Left renal pelvis (tissue), 4 donors: Measurements from ENCODE around the gene MAPT. TPM values are rescaled to one million over a fixed set of nuclear protein-coding genes. Genes with fewer than 3 reads are reported as not detected.

Source experiments
- DNase-seq, 4 donors: peaks; one replicate each; pipeline ENCODE4 v3.0.0-alpha.2; 2013; ENCODE audit warnings: low read depth in 4 of 4, low spot score in 3 of 4
- polyA plus RNA-seq, 4 donors: library from polyadenylated mRNA; unstranded; fragments of 120-200 nt; gene quantifications; one replicate each; pipeline ENCODE4 v1.2.1, GENCODE V29; 2013; ENCODE audit not compliant: insufficient read length in 4 of 4

Gene MAPT
- polyA plus RNA-seq, 4 donors, result 7.2 to 11.2 (median 8.2) TPM

GRCh38 chr17:46042246-46042645 is 147.9 kb downstream of the MAPT start:
- DNase-seq, result no peak

- no peak for DNase-seq
These were observed 148.6 kb downstream of the MAPT start for GRCh38 chr17:46042925-46043324.

GRCh38 chr17:46043606-46044005 is 149.3 kb downstream of the MAPT start:
- DNase-seq, result no peak

- peak; percentile 63 to 75 (median 66) for DNase-seq
These were observed 150.1 kb downstream of the MAPT start for GRCh38 chr17:46044286-46044928.

GRCh38 chr17:46044989-46045388 is 150.6 kb downstream of the MAPT start:
- DNase-seq, result no peak

GRCh38 chr17:46045639-46046038 is 151.3 kb downstream of the MAPT start:
- DNase-seq, result no peak

GRCh38 chr17:46046957-46047356 is 152.6 kb downstream of the MAPT start:
- no peak for DNase-seq

GRCh38 chr17:46047398-46047797 is 153.0 kb downstream of the MAPT start:
- DNase-seq, result no peak

GRCh38 chr17:46047856-46048255 is 153.5 kb downstream of the MAPT start:
- DNase-seq, result no peak

- no peak for DNase-seq
These were observed 155.3 kb downstream of the MAPT start for GRCh38 chr17:46049656-46050055.

- DNase-seq, result no peak
These were observed 159.7 kb downstream of the MAPT start for GRCh38 chr17:46053911-46054534.

GRCh38 chr17:46056800-46057304 is 162.5 kb downstream of the MAPT start:
- no peak for DNase-seq

- DNase-seq, result no peak
These were observed 163.0 kb downstream of the MAPT start for GRCh38 chr17:46057366-46057765.

- no peak for DNase-seq
These were observed 165.1 kb downstream of the MAPT start for GRCh38 chr17:46059486-46059885.

GRCh38 chr17:46060461-46060860 is 166.1 kb downstream of the MAPT start:
- no peak for DNase-seq

GRCh38 chr17:46061435-46061834 is 167.1 kb downstream of the MAPT start:
- no peak for DNase-seq

- DNase-seq, result no peak
These were observed 168.9 kb downstream of the MAPT start for GRCh38 chr17:46063241-46063640.

- DNase-seq, result no peak
These were observed 170.1 kb downstream of the MAPT start for GRCh38 chr17:46064460-46064859.

GRCh38 chr17:46071796-46072195 is 177.4 kb downstream of the MAPT start:
- no peak for DNase-seq

- DNase-seq, result no peak
These were observed 178.6 kb downstream of the MAPT start for GRCh38 chr17:46072998-46073397.

GRCh38 chr17:46074540-46074939 is 180.2 kb downstream of the MAPT start:
- DNase-seq, result no peak
